Left colon (tissue), 2 donors: Measurements from ENCODE around the gene PELO. TPM values are rescaled to one million over a fixed set of nuclear protein-coding genes. Genes with fewer than 3 reads are reported as not detected.

Experiments
- ATAC-seq: fragments of 200-7000 bp; cut with Tn5 transposase; one replicate; pipeline ENCODE4 v1.9.1; 2020; ENCODE audit warnings: mild to moderate bottlenecking, moderate library complexity
- DNase-seq, 2 donors: peaks; one replicate each; pipeline ENCODE4 v3.0.0-alpha.2; 2020
- intact Hi-C, 2 donors: fragments of 100-400 bp; cut with DNase I in 1 of 2; cut with micrococcal nuclease in 1 of 2; formaldehyde crosslinking; loops; one replicate each; pipeline versions ENCODE4 v1.11.2 to v1.14.0; 2022; cut with DNase I, micrococcal nuclease
- total RNA-seq, 2 donors: library from RNA; stranded (reverse); fragmentation: NEBNext Ultra II Directional; extraction: Animal tissue kit (Norgen Biotek cat#: 25700); gene quantifications; one replicate each; pipeline ENCODE4 v1.2.1, GENCODE V29; 2021
- donor health status: DM: no; HTN: no; CAD: no.
- donor health status: DM: yes; HTN: yes; CAD: no.

PELO gene
- total RNA-seq, 2 donors from 2014 or later, result 16.4 to 21.2 TPM

DNA sequence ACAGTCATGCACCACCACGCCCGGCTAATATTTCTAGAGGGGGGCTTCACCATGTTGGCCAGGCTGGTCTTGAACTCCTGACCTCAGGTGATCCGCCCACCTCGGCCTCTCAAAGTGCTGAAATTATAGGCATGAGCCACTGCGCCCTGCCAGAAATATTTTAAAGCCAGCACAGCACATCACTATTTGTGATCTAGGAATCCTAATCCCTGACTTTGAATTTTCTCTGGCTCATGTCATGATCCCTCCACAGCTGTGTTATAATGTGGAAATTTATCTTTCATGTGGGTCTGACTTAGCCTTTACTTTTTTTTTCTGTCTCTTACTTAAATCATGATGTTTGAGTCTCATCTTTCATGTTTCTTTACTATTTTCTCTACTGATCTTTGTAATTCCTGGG is 18.7 kb upstream of the PELO start:
- ATAC-seq, result no peak
- intact Hi-C loops, result no loop called here

DNA sequence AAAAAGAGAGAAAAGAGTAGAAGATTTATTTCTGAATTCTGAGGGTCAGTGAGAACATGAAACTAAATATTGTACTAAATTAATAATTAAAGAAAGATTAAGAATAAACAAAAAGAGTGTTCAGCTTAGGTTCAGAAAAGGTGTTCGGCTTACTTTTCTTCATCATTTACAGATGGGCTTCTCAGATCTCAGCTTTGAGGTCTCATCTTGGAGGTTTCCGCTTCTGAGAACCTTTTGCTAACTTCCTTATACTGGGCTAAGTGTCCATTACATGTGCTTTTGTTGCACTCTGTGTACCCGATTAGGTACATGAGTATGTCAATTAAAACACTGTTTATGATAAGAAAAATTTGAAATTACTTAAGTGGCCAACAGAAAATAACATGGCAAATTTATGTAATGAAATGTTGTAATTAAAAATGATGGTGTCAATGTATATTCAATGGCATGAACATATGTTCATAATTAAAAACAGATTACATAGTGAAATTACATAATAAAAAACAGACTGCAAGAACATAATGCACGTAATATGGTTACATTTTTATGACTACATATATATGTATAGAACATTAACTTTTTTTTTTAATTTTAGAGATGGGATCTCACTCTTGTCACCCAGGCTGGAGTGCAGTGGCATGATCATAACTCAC is 17.3 kb upstream of the PELO start:
- ATAC-seq, result no peak
- intact Hi-C loops, result no loop called here
- no peak for DNase-seq

More for the DNA sequence above, 18.7 kb upstream of the PELO start:
- DNase-seq, result no peak

DNA sequence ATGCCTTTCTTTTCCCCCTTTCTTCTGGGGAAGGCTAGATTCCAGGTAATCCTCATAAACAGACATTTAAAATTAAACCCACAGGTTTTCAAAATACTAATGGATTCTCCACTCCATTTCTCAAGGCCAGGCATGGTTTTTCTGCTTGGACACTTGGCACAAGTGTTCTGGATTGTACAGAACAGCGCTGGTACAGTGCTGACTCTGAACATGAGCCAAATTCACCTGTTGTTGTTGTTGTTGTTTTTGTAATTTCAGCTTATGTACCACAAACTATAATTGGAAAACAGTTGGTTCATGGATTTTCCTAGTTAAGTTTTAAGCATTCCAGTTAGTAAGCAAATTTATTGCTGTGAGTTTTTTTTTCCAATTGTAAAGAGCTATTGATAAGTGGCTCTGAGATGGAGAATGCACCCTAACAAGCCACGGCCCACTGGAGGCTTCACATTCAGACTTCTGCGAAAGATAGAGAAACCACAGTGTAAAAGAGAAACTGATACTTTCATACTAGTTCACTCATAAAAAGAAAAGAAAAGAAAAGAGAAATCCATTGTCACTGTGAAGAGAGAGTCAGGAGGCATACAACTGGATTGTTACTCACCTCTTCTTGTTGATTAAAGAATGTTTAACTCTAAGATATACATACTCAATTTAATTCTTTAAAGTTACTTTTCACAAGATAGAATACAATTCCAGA is 16.2 kb upstream of the PELO start:
- ATAC-seq, result no peak
- intact Hi-C loops, result no loop called here
- no peak for DNase-seq

- intact Hi-C loops, result no loop called here
- ATAC-seq, result no peak
- no peak for DNase-seq
Observed at GRCh38 chr5:52772668-52773067, 15.0 kb upstream of the PELO start.

GRCh38 chr5:52773342-52773741 is 14.4 kb upstream of the PELO start:
- intact Hi-C loops, result no loop called here
- no peak for DNase-seq
- no peak for ATAC-seq

DNA sequence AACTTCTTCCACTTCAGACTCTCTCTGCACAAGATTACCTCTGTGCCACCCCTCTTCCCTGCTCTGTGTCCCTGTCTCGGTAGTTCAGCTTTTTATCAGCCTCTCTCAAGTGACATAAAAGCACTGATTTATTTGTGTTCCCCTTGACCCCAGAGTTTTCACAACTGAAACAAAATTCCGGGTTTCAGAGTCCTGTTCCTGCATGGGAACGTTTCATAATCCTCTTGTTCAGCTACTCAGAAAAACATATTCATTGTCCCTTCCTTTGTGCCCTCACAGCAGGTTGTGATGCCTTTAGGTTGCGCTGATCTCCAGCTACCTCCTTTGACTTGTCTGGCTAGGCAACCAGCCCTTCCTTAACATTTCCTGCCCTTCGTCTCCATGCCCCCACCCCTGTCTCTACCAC is 13.7 kb upstream of the PELO start:
- ATAC-seq, result no peak
- no peak for DNase-seq
- intact Hi-C loops, result no loop called here

DNA sequence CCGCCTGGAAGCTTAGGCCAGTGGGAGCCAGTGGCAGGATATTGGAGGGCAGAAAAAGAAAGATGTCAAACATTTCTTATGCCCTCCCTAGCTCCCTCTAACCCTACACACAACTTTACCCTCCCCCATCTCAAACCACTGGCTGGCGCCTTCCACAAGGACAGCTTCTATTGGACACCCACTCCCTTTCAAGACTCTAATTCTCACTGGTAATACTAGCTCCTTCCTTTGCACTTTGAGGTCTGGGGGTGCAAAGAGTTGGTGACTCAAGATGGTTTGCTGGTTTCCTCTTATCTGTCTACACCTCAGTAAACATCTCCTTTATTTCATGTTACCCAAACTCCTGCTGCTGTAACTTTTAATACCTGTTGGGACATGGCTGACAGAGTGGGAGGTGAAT is 11.6 kb upstream of the PELO start:
- DNase-seq (peak in 1 of 2 donors; percentile 4), ATAC-seq (no peak)
- intact Hi-C loops, result no loop called here

DNA sequence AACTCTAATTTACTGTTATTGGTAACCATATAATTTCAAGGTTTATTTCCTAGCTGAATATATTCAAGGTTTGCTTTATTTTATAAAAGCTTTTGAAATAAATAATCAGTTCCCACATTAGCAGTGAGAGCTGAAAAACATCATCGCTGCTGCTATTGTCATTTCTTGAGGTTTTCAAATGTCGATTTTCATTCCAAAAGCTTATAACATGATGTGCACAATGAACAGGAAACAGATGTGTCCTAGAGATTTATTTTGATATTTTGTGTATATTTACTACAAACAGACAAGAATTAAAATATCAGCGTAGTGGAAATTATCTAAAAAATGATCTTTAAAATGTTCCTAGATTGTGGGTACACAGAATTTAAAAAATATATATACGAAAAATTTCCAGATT is 10.5 kb upstream of the PELO start:
- intact Hi-C loops, result no loop called here
- ATAC-seq, result no peak
- no peak for DNase-seq

GRCh38 chr5:52778781-52779180 is 8.9 kb upstream of the PELO start:
- intact Hi-C loops, result no loop called here
- no peak for DNase-seq
- ATAC-seq, result no peak

- intact Hi-C loops, result no loop called here
- DNase-seq, result no peak
- no peak for ATAC-seq
Observed at GRCh38 chr5:52779213-52779612, 8.5 kb upstream of the PELO start.

DNA sequence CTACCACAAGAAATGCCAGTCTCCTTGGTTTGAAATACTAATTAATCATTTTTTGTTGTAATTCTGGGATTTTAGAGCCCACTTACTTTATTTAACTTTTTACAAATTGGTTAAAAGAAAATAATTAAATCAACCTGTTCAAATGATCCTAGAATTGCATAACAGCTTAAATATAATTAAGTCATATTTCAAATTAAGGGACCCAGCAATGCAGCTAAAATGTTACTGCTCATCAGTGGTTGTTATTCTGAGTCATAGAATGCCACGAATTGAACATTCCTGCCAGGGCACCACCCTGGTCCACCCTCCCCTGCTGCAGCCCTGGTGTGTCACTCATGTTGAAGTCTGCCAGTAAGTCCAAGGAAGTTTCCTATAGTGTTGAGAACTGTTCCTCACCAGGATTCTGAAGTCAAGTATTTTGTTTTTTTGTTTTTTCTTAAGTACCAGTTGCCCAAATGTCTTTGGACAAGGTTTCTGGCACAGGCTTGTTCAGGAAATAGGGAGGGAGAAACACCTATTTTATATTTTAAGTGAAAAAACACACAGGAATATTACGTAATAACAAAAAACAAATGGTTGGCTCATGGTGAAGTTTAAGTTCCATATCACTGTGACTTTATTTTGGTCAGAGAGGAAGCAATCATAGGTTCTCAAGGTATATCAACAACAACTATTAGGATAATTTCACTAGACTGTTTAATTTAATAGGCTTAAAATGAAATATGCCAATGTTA is 4.3 kb upstream of the PELO start:
- intact Hi-C loops, result loop anchor here in 1 of 2 donors (10.0 kb wide), 1 partner anchor 311 kb away; no protein-coding TSS in a partner anchor
- DNase-seq, result peak; percentile 8 to 38
- no peak for ATAC-seq

- DNase-seq, result no peak
- no peak for ATAC-seq
- intact Hi-C loops, result loop anchor here in 1 of 2 donors (10.0 kb wide), 1 partner anchor 310 kb away; no protein-coding TSS in a partner anchor
Observed at GRCh38 chr5:52784737-52785136, 3.0 kb upstream of the PELO start.

GRCh38 chr5:52786391-52786790 is 1.3 kb upstream of the PELO start:
- ATAC-seq (no peak), DNase-seq (no peak)
- intact Hi-C loops, result loop anchor here in 1 of 2 donors (2.0 to 10.0 kb wide), 2 partner anchors 128 to 308 kb away; no protein-coding TSS in a partner anchor

GRCh38 chr5:52786949-52787599 is 642 bp upstream of the PELO start:
- intact Hi-C loops, result loop anchor here in 1 of 2 donors (2.0 to 10.0 kb wide), 2 partner anchors 128 to 308 kb away; no protein-coding TSS in a partner anchor
- ATAC-seq (peak; percentile 68), DNase-seq (peak; percentile 41 to 63)

DNA sequence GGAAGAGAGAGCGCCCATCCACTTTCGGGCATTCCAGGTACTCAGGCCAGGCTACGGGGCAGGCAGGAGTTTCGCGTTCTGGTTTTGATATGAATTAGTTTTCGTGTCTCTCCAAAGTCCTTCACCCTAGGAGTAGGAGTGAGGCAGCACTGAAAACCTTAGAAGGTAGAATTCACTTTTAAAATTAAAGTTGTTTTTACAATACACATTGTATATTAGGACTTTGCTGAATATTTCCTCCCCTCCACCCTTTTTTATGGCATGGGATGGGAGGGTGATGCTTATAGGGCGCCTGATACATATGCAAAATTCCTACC is 747 bp downstream of the PELO start:
- intact Hi-C loops, result loop anchor here in 1 of 2 donors (10.0 kb wide), 1 partner anchor 306 kb away; no protein-coding TSS in a partner anchor
- DNase-seq (no peak), ATAC-seq (peak; percentile 49)

DNA sequence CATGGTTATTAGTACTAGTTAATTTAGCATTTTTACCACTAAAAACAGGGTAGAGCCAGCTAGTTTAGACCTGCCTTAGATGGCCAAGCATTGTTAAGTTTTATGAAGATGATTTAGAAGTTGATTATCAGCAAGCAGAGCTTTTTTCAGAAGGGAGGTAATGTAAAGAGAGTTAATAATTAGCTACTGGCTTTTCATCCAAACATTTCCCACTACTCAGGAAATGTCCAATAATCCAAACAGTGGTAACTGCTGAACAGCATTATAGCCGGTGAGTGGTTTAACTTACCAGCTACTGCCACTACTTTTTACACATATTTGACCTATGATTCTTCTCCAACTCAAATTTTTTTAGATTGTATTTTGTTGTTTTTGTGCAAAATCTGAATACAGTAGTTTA is 1.7 kb downstream of the PELO start:
- peak; percentile 20 for ATAC-seq
- intact Hi-C loops, result loop anchor here in 1 of 2 donors (10.0 kb wide), 1 partner anchor 305 kb away; no protein-coding TSS in a partner anchor
- no peak for DNase-seq

DNA sequence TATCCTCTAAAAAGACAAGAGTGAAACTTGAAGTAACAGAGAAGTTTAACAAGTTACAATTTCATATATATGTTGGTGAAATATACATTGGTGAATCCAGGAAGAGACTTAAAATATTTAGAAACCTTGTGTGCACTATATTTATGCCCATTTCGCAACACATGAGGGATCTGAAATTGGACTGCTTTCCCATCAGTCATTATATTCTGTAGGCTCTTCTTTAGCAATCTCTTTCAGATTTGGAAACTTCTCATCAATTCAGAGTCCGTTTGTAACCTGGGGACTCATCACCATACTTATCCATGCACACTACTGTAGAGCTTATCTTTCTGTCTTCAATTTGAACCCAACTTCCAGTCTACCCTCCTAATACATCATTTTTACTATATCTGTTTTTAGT is 2.1 kb downstream of the PELO start:
- ATAC-seq (no peak), DNase-seq (no peak)
- intact Hi-C loops, result loop anchor here in 1 of 2 donors (10.0 kb wide), 2 partner anchors 105 to 305 kb away; no protein-coding TSS in a partner anchor

DNA sequence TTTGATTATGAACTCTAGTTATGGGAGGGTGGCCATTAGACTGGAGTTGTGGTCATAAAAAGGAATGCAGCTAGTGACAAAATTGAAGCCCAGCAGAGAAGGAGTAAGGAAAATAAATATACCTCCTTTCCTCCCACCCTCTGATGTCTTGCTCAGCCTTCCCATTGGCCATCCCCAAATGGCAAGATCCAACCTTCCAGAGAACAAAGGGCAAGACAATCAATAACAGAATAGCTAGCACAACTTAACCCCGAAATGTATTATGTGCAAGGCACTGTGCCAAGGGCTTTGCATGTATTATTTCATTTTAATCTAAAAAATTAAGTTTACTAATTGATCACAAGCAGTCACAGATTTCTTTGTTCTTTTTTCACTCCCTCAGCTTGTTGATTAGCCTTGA is 3.6 kb downstream of the PELO start:
- ATAC-seq, result no peak
- intact Hi-C loops, result loop anchor here in 1 of 2 donors (10.0 kb wide), 1 partner anchor 103 kb away; no protein-coding TSS in a partner anchor
- no peak for DNase-seq

GRCh38 chr5:52794519-52794918 is 6.8 kb downstream of the PELO start:
- intact Hi-C loops, result loop anchor here in 1 of 2 donors (10.0 kb wide), 1 partner anchor 100 kb away; no protein-coding TSS in a partner anchor
- DNase-seq (no peak), ATAC-seq (no peak)
